Measurements from ENCODE around the gene KIF3A.

KIF3A gene

DNA sequence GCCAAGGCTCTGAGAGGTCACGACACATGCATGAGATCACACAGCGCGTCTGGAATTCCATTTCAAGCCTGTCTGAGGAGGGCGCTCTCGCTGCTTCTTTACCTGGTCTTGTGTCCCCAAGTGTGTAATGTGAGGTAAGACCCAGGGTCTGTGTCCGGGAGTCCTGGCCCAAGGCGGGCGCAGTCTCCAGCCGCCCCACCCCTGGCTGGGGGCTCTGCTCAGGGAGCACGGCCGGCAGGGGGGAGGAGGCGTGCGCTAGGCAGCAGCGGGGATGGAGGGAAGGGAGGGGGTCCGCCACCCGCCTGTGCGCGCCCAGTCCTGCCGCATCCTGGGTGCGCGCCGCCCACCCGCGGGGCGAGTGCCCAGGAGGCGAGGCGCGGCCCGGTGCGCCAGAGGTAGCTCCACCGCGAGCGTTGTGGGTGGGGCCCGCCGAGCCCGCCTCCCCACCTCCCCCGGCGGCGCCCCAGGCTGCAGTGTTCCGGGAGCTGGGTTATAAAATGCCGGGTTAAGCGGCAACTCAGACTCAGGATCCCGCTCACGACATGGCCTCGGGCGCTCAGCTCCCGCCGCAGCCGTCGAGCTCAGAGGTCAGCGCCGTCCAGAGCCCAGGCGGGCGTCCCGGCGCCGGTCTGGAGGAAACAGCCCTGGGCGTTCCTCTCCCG, 9.7 kb upstream of the KIF3A start, which contains the start of gene CCNI2:
Gene CCNI2 (plus strand): TSS at position 473 of the 662 bp plus-strand sequence. CDS start 70 bp downstream, at position 543.
- peak within 1 kb of the TSS; percentile 15 to 79 for H3K9ac ChIP-seq (ENCODE audit: low read depth in 1 of 2, low read length in 2 of 2)
- H3K4me1 ChIP-seq (ENCODE audit: control insufficient read depth in 2 of 2, insufficient read depth in 2 of 2, low read length in 2 of 2): peaks cover 0 to 6% of the 10 kb centered on the region in 2 donors
- H3K36me3 ChIP-seq (ENCODE audit: control insufficient read depth in 2 of 2, insufficient read depth in 2 of 2, low read length in 2 of 2): no peaks in the 10 kb centered on the region
- peak within 1 kb of the TSS; percentile 73 to 76 for H3K27ac ChIP-seq (ENCODE audit: low read depth in 2 of 2, low read length in 2 of 2)
- H3K9me3 ChIP-seq (ENCODE audit: control insufficient read depth in 2 of 2, low read length in 2 of 2): no peaks in the 10 kb centered on the region
- no peaks in the 10 kb centered on the region for H3K27me3 ChIP-seq (ENCODE audit: control insufficient read depth in 2 of 2, insufficient read depth in 2 of 2, low read length in 2 of 2)
- peak within 1 kb of the TSS; percentile 65 to 70 for H3K4me3 ChIP-seq (ENCODE audit: low read length in 2 of 2)

DNA sequence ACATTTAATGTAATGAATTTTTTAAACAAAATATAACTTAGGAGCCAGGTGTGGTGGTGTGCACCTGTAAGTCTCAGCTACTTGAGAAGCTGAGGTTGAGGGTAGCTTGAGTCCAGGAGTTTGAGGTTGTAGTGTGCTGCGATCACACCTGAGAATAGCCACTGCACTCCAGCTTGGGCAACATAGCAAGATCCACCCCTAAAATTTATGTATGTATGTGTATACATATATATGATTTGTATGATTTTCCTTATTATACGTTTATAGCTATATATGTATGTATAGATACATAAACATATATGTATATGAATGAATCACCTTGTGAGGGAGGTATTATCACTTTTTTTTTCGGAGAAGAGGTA, 9.2 kb upstream of the KIF3A start:
- H3K36me3 ChIP-seq (ENCODE audit: control insufficient read depth in 2 of 2, insufficient read depth in 2 of 2, low read length in 2 of 2): no peaks in the 10 kb centered on the region
- H3K9ac ChIP-seq (ENCODE audit: low read depth in 1 of 2, low read length in 2 of 2): peak overlapping the region in 1 of 2 donors; percentile 79
- peaks cover 0 to 6% of the 10 kb centered on the region in 2 donors for H3K4me1 ChIP-seq (ENCODE audit: control insufficient read depth in 2 of 2, insufficient read depth in 2 of 2, low read length in 2 of 2)
- no peaks in the 10 kb centered on the region for H3K27me3 ChIP-seq (ENCODE audit: control insufficient read depth in 2 of 2, insufficient read depth in 2 of 2, low read length in 2 of 2)
- peak overlapping the region in 1 of 2 donors; percentile 73 for H3K27ac ChIP-seq (ENCODE audit: low read depth in 2 of 2, low read length in 2 of 2)
- peak overlapping the region; percentile 65 to 70 for H3K4me3 ChIP-seq (ENCODE audit: low read length in 2 of 2)
- no peaks in the 10 kb centered on the region for H3K9me3 ChIP-seq (ENCODE audit: control insufficient read depth in 2 of 2, low read length in 2 of 2)

DNA sequence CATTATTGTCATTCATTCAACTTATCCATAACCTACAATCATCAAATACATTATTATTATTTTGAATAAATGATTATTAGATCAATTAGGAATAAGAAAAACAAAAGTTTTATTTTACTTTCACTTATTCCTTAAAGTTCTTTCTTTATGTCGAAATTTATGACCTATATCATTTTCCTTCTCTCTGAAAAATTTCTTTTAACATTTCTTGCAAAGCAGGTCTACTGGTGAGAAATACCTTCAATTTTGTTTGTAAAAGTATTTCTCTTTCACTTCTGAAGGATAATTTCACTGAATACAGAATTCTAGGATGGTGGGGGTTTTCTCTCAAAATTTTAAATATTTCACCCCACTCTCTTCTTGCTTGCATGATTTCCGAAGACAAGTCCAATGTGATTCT, 7.3 kb upstream of the KIF3A start:
- no peak overlapping the region for H3K27ac ChIP-seq (ENCODE audit: low read depth in 2 of 2, low read length in 2 of 2)

DNA sequence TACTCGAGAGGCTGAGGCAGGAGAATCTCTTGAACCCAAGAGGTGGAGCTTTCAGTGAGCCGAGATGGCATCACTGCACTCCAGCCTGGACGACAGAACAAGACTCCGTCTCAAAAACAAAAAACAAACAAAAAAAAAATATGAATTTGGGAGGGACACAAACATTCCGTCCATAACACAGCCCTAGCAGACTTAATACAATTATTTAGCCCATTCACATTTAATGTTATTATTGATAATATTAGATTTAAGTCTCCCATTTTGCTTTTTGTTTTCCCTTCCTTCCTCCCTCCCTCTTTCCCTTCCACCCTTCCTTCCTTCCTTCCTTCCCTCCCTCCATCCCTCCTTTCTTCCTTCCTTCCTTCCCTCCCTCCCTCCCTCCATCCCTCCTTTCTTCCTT, 5.3 kb upstream of the KIF3A start:
- Histone ChIP-seq H3K36me3 (ENCODE audit: control insufficient read depth in 2 of 2, insufficient read depth in 2 of 2, low read length in 2 of 2) (no peaks in the 10 kb centered on the region), H3K4me3 (ENCODE audit: low read length in 2 of 2) (no peak overlapping the region), H3K27me3 (ENCODE audit: control insufficient read depth in 2 of 2, insufficient read depth in 2 of 2, low read length in 2 of 2) (no peaks in the 10 kb centered on the region), H3K27ac (ENCODE audit: low read depth in 2 of 2, low read length in 2 of 2) (no peak overlapping the region), H3K4me1 (ENCODE audit: control insufficient read depth in 2 of 2, insufficient read depth in 2 of 2, low read length in 2 of 2) (peaks cover 3 to 10% of the 10 kb centered on the region in 2 donors), H3K9me3 (ENCODE audit: control insufficient read depth in 2 of 2, low read length in 2 of 2) (no peaks in the 10 kb centered on the region), H3K9ac (ENCODE audit: low read depth in 1 of 2, low read length in 2 of 2) (no peak overlapping the region)

More for the DNA sequence above, 7.3 kb upstream of the KIF3A start:
- Histone ChIP-seq H3K4me1 (ENCODE audit: control insufficient read depth in 2 of 2, insufficient read depth in 2 of 2, low read length in 2 of 2) (peaks cover 0 to 6% of the 10 kb centered on the region in 2 donors), H3K9ac (ENCODE audit: low read depth in 1 of 2, low read length in 2 of 2) (no peak overlapping the region), H3K27me3 (ENCODE audit: control insufficient read depth in 2 of 2, insufficient read depth in 2 of 2, low read length in 2 of 2) (no peaks in the 10 kb centered on the region), H3K4me3 (ENCODE audit: low read length in 2 of 2) (no peak overlapping the region), H3K36me3 (ENCODE audit: control insufficient read depth in 2 of 2, insufficient read depth in 2 of 2, low read length in 2 of 2) (no peaks in the 10 kb centered on the region), H3K9me3 (ENCODE audit: control insufficient read depth in 2 of 2, low read length in 2 of 2) (no peaks in the 10 kb centered on the region)

DNA sequence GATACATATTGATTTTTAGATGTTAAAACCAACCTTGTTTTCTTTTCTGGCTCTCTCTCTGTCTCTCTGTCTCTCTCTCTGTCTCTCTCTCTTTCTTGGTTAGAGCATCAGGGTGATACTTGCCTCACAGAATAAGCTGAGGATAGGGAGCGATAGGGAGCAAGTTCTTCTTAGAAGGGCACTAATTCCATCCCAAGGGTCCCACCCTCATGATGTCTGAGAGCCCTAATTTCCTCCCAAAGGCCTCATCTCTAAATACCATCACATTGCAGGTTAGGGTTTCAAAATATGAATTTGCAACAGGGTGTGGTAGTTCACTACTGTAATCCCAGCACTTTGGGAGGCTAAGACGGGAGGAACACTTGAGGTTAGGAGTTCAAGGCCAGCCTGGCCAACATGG, 4.8 kb upstream of the KIF3A start:
- Histone ChIP-seq H3K27ac (ENCODE audit: low read depth in 2 of 2, low read length in 2 of 2) (no peak overlapping the region), H3K9me3 (ENCODE audit: control insufficient read depth in 2 of 2, low read length in 2 of 2) (no peaks in the 10 kb centered on the region), H3K4me3 (ENCODE audit: low read length in 2 of 2) (no peak overlapping the region)

DNA sequence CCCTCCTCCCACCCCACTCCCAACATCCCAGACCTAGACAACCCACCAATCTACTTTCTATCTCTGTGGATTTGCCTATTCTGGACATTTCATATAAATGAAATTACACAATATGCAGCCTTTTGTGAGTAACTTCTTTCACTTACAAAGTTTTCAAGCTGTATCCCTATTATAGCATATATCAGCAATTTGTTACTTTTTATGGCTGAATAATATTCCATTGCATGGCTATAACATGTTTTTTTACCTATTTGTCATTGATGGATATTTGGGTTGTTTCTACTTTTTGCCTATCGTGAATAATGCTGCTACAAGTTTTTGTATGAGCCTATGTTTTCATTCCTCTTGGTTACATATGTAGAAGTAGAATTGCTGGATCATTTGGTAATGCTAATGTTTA, 1.9 kb upstream of the KIF3A start:
- H3K4me1 ChIP-seq (ENCODE audit: control insufficient read depth in 2 of 2, insufficient read depth in 2 of 2, low read length in 2 of 2): peaks cover 9 to 10% of the 10 kb centered on the region in 2 donors
- no peak overlapping the region for H3K27ac ChIP-seq (ENCODE audit: low read depth in 2 of 2, low read length in 2 of 2)
- no peaks in the 10 kb centered on the region for H3K27me3 ChIP-seq (ENCODE audit: control insufficient read depth in 2 of 2, insufficient read depth in 2 of 2, low read length in 2 of 2)
- no peak overlapping the region for H3K4me3 ChIP-seq (ENCODE audit: low read length in 2 of 2)
- no peaks in the 10 kb centered on the region for H3K36me3 ChIP-seq (ENCODE audit: control insufficient read depth in 2 of 2, insufficient read depth in 2 of 2, low read length in 2 of 2)
- H3K9ac ChIP-seq (ENCODE audit: low read depth in 1 of 2, low read length in 2 of 2): no peak overlapping the region
- H3K9me3 ChIP-seq (ENCODE audit: control insufficient read depth in 2 of 2, low read length in 2 of 2): no peaks in the 10 kb centered on the region

More for the DNA sequence above, 4.8 kb upstream of the KIF3A start:
- Histone ChIP-seq H3K36me3 (ENCODE audit: control insufficient read depth in 2 of 2, insufficient read depth in 2 of 2, low read length in 2 of 2) (no peaks in the 10 kb centered on the region), H3K27me3 (ENCODE audit: control insufficient read depth in 2 of 2, insufficient read depth in 2 of 2, low read length in 2 of 2) (no peaks in the 10 kb centered on the region), H3K9ac (ENCODE audit: low read depth in 1 of 2, low read length in 2 of 2) (no peak overlapping the region), H3K4me1 (ENCODE audit: control insufficient read depth in 2 of 2, insufficient read depth in 2 of 2, low read length in 2 of 2) (peaks cover 5 to 10% of the 10 kb centered on the region in 2 donors)

DNA sequence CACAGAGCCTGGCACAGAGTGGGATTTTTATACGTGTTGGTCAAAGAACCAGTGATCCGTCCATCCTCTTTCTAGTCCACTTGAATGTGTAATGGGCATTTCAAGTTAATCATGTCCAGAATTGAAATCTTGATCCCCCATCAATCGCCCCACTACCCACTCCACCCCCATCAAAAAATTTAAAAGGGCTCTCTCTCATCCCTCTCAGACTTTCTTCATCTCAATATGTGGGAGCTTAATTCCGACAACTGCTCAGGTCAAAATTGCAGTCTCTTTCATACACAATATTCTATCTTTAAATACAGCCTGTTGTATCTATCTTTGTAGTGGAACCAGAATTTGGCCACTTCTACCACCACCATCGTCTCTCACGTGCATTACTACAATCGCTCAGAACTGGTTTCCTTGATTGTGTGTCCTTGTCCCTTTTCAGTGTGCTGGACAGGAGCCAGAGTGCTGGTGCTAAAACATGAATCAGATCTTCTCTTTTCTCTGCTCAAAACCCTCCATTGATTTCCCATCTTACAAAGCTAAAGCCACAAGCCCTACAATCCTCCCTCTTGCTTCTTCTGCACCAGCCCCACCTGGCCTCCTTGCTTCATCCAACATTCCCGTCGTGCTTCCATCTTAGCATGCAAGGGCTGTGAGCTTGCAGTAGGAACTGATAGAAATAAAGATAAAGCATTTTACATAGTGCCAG, 786 bp upstream of the KIF3A start:
- Histone ChIP-seq H3K9ac (ENCODE audit: low read depth in 1 of 2, low read length in 2 of 2) (peak overlapping the region; percentile 49 to 72), H3K4me3 (ENCODE audit: low read length in 2 of 2) (peak overlapping the region; percentile 85 to 93), H3K4me1 (ENCODE audit: control insufficient read depth in 2 of 2, insufficient read depth in 2 of 2, low read length in 2 of 2) (peaks cover 9 to 10% of the 10 kb centered on the region in 2 donors), H3K36me3 (ENCODE audit: control insufficient read depth in 2 of 2, insufficient read depth in 2 of 2, low read length in 2 of 2) (no peaks in the 10 kb centered on the region), H3K27me3 (ENCODE audit: control insufficient read depth in 2 of 2, insufficient read depth in 2 of 2, low read length in 2 of 2) (no peaks in the 10 kb centered on the region), H3K9me3 (ENCODE audit: control insufficient read depth in 2 of 2, low read length in 2 of 2) (no peaks in the 10 kb centered on the region), H3K27ac (ENCODE audit: low read depth in 2 of 2, low read length in 2 of 2) (no peak overlapping the region)

DNA sequence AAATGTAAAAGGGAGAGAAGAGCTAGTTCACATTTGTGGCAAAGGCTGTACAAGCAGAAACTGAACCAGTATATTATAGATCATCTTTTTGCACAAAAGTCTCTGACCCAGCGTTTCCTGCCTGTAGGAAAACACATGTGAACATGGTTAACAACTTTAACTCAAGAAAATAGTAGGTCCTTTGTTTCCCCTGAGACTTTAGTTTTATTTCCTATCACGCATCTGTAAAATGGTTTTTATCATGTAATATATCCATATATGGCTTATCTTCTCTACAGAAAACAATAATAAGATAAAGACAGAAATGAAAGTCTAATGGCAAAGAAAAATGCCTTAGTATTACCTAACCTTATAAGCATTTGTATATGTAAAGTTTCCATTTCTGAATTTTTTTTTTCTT, 2.7 kb downstream of the KIF3A start:
- peaks cover 9 to 10% of the 10 kb centered on the region in 2 donors for H3K4me1 ChIP-seq (ENCODE audit: control insufficient read depth in 2 of 2, insufficient read depth in 2 of 2, low read length in 2 of 2)
- H3K36me3 ChIP-seq (ENCODE audit: control insufficient read depth in 2 of 2, insufficient read depth in 2 of 2, low read length in 2 of 2): no peaks in the 10 kb centered on the region
- no peaks in the 10 kb centered on the region for H3K9me3 ChIP-seq (ENCODE audit: control insufficient read depth in 2 of 2, low read length in 2 of 2)
- H3K27ac ChIP-seq (ENCODE audit: low read depth in 2 of 2, low read length in 2 of 2): no peak overlapping the region
- H3K27me3 ChIP-seq (ENCODE audit: control insufficient read depth in 2 of 2, insufficient read depth in 2 of 2, low read length in 2 of 2): no peaks in the 10 kb centered on the region
- H3K9ac ChIP-seq (ENCODE audit: low read depth in 1 of 2, low read length in 2 of 2): no peak overlapping the region
- no peak overlapping the region for H3K4me3 ChIP-seq (ENCODE audit: low read length in 2 of 2)

DNA sequence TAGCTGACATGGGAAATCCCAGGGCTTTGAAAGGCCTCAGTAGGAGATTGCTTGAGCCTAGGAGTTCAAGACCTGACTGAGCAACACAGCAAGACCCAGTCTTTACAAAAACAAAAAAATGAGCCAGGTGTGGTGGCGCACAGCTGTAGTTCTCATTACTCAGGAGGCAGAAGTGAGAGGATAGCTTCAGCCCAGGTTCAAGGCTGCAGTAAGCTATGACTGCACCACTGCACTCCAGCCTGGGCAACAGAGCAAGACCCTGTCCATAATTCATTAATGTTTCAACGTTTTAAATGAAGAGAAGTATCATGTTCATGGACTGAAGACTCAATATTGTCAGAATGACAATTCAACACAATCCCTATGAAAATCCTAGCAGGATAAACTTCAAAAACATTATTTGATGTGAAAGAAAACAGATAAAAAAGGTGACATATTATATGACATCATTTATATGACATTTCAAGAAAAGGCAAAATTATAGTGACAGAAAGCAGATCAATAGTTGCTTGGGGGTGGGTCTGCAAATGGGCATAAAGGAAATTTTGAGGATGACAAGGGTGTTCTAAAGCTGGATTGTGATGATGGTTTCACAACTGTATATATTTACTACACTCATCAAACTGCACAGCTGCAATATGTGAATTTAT, 3.7 kb downstream of the KIF3A start:
- H3K27me3 ChIP-seq (ENCODE audit: control insufficient read depth in 2 of 2, insufficient read depth in 2 of 2, low read length in 2 of 2): no peaks in the 10 kb centered on the region
- H3K36me3 ChIP-seq (ENCODE audit: control insufficient read depth in 2 of 2, insufficient read depth in 2 of 2, low read length in 2 of 2): no peaks in the 10 kb centered on the region
- H3K9ac ChIP-seq (ENCODE audit: low read depth in 1 of 2, low read length in 2 of 2): no peak overlapping the region
- no peak overlapping the region for H3K27ac ChIP-seq (ENCODE audit: low read depth in 2 of 2, low read length in 2 of 2)
- no peak overlapping the region for H3K4me3 ChIP-seq (ENCODE audit: low read length in 2 of 2)
- H3K4me1 ChIP-seq (ENCODE audit: control insufficient read depth in 2 of 2, insufficient read depth in 2 of 2, low read length in 2 of 2): peaks cover 9 to 10% of the 10 kb centered on the region in 2 donors
- no peaks in the 10 kb centered on the region for H3K9me3 ChIP-seq (ENCODE audit: control insufficient read depth in 2 of 2, low read length in 2 of 2)

DNA sequence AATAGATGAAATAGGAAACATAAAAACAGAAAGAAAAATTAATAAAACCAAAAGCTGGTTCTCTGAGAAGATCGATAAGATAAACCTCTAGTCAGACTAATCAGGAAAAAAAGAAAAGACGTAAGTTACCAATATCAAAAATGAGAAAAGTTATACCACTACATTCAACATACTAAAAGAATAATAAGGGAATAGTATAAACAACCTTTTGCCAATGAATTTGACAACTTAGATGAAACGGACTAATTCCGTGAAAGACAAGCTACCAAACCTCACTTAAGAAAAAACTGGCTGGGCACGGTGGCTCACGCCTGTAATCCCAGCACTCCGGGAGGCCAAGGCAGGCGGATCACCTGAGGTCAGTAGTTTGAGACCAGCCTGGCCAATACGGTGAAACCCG, 7.5 kb downstream of the KIF3A start:
- Histone ChIP-seq H3K4me3 (ENCODE audit: low read length in 2 of 2) (no peak overlapping the region), H3K27ac (ENCODE audit: low read depth in 2 of 2, low read length in 2 of 2) (no peak overlapping the region), H3K9ac (ENCODE audit: low read depth in 1 of 2, low read length in 2 of 2) (no peak overlapping the region), H3K9me3 (ENCODE audit: control insufficient read depth in 2 of 2, low read length in 2 of 2) (no peaks in the 10 kb centered on the region), H3K27me3 (ENCODE audit: control insufficient read depth in 2 of 2, insufficient read depth in 2 of 2, low read length in 2 of 2) (no peaks in the 10 kb centered on the region), H3K4me1 (ENCODE audit: control insufficient read depth in 2 of 2, insufficient read depth in 2 of 2, low read length in 2 of 2) (no peaks in the 10 kb centered on the region), H3K36me3 (ENCODE audit: control insufficient read depth in 2 of 2, insufficient read depth in 2 of 2, low read length in 2 of 2) (no peaks in the 10 kb centered on the region)

All from mucosa of rectum (tissue), 2 donors.